Measurements from ENCODE around the gene FAIM.

GRCh38 chr3:138678874-138679392, 70.4 kb downstream of the FAIM start:
- TF ChIP-seq ZNF274 (IDR thresholded peaks at IDR 0.05; ENCODE audit: low read depth, low read length) (no peak), YY1 (IDR thresholded peaks at IDR 0.05; ENCODE audit: insufficient read depth, insufficient read length) (no peak), SUZ12 (IDR thresholded peaks at IDR 0.05; ENCODE audit: extremely low read depth, insufficient read depth, insufficient read length) (no peak)
